ENCODE data around the gene SPTB.

SPTB gene

DNA sequence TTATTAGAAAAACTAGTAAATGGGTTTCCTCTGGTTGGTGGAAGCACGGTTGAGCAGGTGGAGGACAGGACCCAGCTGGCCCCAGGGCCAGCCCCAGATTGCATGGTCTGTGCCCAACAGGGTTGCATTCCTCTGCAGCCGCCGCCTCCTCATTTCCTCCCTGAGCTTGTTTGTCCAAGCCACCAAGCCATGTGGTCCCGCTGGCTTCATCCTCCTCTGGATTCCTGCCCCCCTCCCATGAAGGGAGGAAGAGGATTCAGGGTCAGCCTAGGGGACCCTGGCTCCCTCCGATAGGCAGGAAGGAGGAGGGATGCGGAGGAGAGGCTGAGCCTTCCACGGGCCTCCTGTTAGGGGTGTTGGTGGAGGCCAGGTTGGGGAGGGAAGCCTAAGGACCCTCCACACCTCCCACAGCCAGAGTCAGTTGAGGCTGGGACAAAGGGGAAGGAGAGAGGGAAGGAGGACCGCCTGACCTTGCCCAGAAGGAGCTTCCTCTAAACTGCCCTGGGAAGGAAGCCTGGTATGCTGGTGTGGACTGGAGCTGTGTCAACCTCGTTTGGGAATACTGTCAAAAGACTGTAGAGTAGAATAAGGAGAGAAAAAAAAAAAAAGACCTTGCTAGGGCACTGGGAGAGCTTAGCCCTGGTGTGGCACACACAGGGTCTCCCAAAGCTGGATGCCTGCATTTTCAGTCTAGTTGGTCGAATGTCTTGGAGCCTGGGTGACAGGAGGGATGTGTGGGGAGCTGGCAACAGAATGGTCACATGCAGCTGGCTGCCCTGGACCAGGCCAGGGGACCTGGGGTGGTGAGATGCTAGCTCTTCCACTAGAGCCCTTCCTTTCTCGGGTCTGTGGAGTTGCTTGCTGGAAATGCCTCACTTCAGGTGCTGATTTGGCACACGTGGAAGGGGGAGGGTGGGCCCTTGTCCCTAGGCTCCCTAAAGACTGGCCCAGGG, 133.1 kb downstream of the SPTB start:
- DNase-seq: no peak

DNA sequence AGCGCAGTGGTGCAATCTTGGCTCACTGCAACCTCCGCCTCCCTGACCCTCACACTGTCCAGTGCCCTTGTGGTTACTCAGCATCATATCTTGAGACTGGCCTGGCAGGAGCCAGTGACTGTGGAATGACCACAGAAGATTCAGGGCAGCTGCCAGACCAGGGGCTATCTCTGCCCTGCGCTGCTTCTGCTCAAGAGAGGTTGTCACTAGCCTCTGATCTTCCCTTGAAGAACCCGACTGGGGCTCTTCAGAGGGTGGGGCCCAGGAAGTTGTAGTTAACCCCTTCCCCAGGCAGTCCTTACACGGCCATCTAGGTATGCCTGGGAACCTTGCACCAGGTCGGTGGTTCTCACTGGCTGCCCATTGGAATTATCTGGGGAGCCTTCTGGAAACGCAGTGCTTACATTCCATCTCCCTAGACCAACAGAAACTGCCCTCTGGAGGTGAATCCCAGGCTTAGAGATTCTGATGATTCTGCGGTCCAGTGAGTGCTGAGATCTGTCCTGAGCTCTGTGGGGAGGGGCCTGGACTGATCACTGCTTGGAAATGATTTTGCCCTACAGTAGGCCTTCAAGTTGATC, 134.1 kb downstream of the SPTB start:
- no peak for DNase-seq

DNA sequence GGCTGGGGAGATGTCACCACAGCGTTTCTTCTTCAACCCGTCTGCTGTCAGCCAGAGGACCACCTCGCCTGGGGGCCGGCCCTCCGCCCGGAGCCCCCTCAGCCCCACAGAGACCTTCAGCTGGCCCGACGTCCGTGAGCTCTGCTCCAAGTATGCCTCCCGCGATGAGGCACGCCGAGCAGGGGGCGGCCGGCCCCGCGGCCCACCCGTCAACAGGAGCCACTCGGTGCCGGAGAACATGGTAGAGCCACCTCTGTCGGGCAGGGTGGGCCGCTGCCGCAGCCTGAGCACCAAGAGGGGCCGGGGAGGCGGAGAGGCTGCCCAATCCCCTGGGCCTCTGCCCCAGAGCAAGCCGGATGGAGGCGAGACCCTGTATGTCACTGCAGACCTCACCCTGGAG, 136.6 kb downstream of the SPTB start:
- DNase-seq: no peak

- no peak for DNase-seq
Observed at GRCh38 chr14:64741961-64742360, 137.7 kb downstream of the SPTB start.

DNA sequence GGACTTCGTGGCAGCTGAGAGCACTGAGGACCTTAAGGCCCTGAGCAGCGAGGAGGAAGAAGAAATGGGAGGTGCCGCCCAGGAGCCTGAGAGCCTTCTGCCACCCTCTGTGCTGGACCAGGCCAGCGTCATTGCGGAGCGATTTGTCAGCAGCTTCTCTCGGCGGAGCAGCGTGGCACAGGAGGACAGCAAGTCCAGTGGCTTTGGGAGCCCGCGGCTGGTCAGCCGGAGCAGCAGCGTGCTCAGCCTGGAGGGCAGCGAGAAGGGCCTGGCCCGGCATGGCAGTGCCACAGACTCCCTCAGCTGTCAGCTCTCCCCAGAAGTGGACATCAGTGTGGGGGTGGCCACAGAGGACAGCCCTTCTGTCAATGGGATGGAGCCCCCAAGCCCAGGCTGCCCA, 138.5 kb downstream of the SPTB start:
- DNase-seq: no peak

GRCh38 chr14:64738281-64738804, 141.4 kb downstream of the SPTB start:
- no peak for DNase-seq

DNA sequence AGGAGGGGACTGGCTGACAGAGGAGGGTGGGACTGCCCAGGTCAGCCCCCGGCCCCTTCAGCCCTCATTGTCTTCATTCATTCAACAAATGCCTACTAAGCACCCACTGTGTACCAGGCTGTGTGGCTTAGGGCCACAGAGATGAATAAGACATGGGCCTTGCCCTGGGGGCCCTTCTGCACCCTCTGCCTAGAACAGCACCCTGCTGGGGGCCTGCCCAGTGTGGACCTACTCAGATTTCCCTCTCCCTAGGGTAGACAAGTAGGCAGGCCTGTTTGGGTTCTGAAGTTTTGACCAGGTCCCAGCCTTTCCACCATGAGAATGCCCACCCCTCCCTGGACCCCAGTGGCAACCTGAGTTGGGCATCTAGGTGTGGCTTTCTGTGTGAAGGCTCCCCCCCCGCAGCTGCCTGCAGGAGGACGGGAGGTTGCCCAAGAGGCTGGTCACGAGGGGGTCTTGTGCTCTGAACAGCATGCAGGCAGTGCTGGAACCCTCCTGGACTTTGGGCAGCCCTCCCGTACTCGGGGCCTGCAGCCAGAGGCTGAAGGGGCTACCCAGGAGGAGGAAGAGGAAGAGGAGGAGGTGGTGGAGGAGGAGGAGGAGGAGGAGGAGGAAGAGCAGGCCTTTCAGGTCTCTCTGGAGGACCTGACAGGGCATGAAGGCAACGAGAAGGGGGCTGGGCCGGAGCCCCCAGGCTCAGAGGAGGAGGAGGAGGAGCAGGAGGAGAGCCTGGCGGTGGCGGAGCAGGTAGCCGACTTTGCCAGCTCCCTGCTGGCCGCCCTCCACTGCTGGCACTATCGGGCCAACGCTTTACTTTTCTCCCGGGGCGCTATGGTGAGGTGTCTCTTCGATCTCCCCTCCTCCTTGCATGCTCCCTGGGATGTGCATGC, 142.1 kb downstream of the SPTB start:
- no peak for DNase-seq

DNA sequence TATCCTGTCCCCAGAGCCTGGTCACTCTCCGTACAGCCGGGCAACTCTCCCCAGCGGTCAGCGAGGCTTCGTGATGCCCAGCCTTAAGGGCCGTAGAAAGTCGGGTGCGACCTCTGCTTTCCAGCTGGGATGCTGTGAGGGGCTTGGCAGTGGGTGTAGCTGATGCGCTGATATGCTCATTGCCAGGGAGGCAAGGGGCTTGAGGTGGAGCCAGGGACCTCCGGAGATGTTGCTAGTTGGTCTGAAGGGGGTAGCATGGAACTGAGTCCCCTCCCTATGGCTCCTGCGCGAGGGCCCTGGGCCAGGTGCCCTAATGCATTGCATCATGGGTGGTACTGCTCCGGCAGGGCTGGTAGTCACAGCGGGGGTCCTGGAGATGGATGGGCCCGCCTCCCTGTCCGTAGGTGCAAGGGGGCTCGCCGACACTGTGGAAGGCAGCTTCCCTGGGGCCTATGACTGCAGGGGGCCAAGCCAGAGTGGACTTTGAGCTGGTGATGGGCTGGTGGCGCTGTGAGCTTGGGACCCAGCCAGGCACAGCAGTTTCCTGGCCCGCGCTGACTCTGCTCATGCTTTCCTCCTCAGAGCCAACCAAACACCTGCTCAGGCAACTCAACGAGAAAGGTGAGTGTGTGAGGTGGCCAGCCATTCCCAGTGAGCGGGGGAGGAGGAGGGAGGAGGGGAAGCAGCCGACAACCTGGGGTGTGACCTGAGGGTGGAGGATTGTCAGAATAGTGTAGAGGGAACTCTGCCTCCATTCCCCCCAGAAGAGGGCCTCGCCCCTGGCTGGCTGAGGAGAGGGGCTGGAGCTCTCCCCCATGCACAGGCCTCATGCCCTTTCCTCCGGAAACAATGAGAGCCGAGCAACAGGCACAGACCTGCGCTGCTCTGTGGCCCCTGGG, 143.2 kb downstream of the SPTB start:
- no peak for DNase-seq

DNA sequence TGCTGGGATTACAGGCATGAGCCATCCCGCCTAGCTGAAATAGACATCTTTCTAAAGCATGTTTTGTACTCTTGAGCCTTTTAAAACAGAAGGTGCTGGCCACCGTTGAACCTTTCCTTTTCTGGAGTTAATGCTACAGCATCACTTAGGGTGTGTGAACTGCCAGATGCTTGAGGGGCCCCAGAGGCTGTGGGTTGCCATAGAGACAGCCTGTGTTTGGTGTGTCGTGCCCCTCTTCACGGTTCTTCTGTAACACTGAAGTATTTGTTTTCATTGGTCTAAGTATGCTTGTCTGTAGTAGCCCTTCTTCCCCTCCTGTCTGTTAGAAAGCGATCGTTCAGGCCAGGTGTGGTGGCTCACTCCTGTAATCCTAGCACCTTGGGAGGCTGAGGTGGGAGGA, 144.7 kb downstream of the SPTB start:
- DNase-seq: no peak

DNA sequence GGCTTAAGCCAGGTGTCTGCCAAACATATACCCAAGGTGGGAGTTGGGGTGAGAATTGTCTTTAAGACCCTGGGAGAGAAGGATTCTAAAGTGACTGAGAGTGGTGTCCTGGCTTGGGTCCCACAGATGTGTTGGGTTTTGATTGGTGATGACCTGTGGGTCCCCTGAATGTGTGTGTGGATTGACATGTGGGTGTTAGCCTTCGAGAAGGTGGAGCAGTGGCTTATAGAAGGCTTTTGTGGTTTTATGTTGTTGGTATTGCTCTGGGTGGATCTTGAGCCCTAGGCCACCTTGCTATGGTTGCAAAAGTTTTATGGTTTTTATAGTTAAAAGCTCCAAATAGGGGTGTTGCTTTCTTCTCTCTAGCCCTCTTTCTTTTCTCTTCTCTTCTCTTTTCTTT, 145.8 kb downstream of the SPTB start:
- no peak for DNase-seq

DNA sequence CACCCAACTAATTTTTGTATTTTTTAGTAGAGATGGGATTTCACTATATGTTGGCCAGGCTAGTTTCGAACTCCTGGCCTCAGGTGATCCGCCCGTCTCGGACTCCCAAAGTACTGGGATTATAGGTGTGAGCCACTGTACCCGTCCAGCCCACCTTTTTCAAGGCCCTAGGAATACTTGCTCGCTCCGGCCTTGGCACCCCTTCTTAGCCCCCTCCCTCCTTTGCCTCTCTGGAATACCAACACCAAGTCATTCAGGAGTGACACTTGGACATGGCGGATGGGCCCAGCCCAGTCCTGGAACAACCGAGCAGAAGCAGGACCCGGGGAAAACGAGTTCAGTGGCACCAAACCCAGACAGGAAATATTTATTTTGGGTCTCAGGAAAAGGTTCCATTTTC, 146.4 kb downstream of the SPTB start:
- no peak for DNase-seq

DNA sequence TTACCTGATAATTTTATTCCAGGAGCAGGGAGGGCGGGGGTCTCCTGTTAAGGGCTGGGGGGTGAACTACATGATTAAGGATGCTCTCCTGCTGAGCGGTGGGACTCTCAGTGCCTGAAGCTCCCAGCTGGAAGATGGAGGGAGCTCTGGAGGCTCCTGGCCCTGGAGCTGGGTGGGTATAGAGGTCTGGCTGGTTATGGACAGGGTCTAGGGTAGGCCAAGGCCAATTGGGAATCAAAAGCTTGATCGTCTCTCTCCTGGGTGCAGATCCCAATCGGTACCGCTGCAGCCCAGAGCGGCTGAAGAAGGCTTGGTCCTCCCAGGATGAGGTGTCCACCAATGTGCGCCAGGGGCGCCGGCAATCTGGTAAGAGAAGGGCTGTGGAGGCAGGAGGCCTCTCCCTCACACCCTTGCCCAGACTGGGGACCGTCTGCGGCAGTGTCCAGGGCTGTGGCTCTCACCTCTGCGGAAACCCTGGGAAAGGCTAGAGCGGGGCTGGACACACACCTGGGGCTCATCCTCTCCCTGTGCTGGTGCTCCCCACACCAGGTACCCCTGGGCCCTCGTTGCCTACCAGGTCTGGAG, 147.1 kb downstream of the SPTB start:
- DNase-seq: no peak

DNA sequence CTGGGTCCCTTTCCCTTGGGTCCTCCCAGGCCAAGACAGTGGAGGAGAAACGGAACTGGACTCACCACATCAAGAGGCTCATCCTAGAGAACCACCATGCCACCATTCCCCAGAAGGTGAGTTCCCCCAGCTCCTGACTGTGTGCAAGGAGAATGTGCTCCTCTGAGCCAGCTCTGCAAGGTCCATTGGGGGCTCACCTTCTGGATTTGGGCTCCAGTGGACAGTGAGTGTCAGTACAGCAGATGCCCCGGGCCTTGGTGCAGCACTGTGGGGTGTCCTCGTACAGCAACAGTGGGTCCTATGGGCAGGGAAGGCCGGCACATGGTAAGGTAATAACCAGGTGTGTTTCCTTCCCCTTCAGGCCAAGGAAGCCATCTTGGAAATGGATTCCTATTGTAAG, 147.6 kb downstream of the SPTB start:
- no peak for DNase-seq

DNA sequence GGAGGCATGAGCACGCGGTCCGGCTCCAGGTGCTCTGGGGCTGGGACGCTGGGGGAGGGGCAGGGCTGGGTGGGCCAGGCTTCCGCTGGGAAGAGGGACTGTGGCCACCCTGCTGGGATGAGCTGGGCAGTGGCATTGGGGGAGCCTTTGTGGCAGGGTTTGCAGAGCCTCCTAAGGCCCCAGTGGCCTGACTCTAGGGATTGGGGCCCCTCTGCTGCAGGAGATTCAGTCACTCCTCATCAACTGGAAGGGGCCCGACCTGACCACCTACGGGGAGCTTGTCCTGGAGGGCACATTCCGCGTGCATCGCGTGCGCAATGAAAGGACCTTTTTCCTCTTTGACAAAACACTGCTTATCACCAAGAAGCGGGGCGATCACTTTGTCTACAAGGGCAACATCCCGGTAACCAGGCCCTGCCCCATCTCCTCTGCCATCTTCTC, 148.5 kb downstream of the SPTB start:
- DNase-seq: no peak

- no peak for DNase-seq
Observed at GRCh38 chr14:64730681-64731080, 149.0 kb downstream of the SPTB start.

DNA sequence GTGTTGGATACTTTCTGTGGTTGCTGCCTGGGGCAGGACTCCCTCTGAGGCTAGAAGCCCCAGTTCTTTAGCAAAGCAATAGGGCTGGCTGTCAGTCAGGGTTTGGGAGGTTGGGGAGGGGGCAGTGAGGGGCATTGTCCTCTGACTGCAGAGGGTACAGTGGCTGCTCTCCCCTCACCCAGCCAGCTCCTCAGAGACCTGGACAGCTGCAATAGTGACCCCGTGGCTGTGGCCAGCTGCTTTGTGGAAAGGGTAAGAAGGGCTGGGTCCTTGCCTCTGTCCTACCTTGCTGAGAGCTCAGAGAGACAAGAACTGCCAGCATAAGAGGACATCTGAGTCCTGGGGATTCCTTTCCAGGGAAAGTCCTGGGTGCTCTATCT, 149.7 kb downstream of the SPTB start:
- DNase-seq: no peak

GRCh38 chr14:64729386-64730060, 150.2 kb downstream of the SPTB start:
- DNase-seq: no peak

DNA sequence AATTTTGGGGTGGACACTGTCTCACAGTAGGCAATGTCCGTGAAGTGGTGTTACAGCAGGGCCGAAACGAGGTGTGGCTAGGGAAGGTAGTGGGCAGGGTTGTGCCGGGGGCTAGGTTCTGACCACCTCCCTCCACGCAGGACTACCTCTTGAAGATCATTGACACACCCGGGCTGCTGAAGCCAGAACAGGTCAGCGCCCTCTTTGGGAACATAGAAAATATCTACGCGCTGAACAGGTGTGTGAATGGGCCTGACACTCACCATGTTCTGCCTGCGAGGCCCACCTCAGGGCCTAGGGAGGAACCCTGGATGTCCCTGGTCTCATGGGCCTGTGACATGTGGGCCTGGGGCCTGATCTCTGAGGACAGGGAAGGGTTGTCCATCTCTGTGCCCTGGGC, 150.9 kb downstream of the SPTB start:
- DNase-seq: no peak

DNA sequence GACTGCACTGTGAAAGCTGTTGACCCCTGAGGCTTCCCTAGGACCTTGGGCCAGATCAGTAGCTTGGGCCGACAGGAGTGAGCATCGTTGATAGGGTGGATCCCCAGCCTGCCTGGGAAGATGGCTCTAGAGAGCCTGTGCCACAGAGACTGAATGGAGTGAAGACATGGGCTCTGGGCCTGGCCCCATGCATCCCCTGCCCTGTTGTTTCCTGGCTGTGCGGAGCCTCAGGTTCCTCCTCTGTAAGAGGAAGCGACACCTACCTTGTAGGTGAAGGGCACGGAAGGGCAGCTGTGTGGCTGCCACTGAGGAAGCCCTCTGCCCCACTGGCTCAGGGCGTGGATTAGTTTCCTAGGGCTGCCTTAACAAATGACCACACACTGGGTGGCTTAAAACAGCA, 151.6 kb downstream of the SPTB start:
- no peak for DNase-seq

DNA sequence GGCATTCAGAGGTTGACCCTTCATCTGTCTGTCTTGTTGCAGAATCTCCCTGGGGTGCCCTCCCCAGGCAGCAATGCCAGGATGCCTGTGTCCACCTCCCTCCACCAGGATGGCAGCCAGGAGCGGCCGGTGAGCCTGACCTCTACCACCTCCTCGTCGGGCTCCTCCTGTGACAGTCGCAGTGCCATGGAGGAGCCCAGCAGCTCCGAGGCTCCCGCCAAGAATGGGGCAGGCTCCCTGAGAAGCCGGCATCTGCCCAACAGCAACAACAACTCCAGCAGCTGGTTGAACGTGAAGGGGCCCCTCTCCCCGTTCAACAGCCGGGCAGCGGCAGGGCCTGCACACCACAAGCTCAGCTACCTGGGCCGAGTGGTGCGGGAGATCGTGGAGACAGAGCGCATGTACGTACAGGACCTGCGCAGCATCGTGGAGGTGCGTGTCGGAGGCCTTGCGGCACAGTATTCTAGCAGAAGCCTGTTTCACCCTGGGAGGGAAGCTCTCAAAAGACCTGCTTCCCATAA, 152.1 kb downstream of the SPTB start:
- no peak for DNase-seq

- DNase-seq: no peak
Observed at GRCh38 chr14:64726585-64726890, 153.2 kb downstream of the SPTB start.
